GM12878 (cell line): Measurements from ENCODE around the gene BICRAL. TPM values are rescaled to one million over a fixed set of nuclear protein-coding genes. Genes with fewer than 3 reads are reported as not detected.

Experiments used
- ATAC-seq: fragments of 200-7000 bp; cut with Tn5 transposase; 3 replicates; pipeline ENCODE4 v1.9.1; 2020; ENCODE audit warnings: mild to moderate bottlenecking, moderate library complexity
- BruUV-seq: library from RNA; stranded (reverse); fragments of 400-500 nt; replicated peaks from 2 replicates; lab custom pipeline; 2021; lab: Mats Ljungman, UMichigan
- CTCF ChIA-PET: fragments of 300-600 bp; sonication (Branson Sonifier 250); formaldehyde crosslinking; extraction: SDS; loops from one replicate; lab custom pipeline; 2021; ENCODE audit warnings: inconsistent platforms; lab: Yijun Ruan, JAX
- POLR2A ChIA-PET: fragments of 350-600 bp; formaldehyde crosslinking; extraction: SDS; loops from one replicate; lab custom pipeline; 2021; ENCODE audit warnings: inconsistent platforms; lab: Charles Lee
- RAD21 ChIA-PET: fragments of 300-600 bp; sonication (Branson Sonifier 250); formaldehyde crosslinking; loops from one replicate; lab custom pipeline; 2023; ENCODE audit warnings: antibody characterized with exemption; ENCODE audit not compliant: unreplicated experiment; lab: Charles Lee
- SMC1A ChIA-PET: fragments of 300-600 bp; sonication (Branson Sonifier 250); formaldehyde crosslinking; loops from one replicate; lab custom pipeline; 2023; ENCODE audit not compliant: unreplicated experiment, uncharacterized antibody; lab: Charles Lee
- DNase-seq: peaks from one replicate; pipeline ENCODE4 v3.0.0-alpha.2; 2011; ENCODE audit warnings: low read depth, low spot score
- FAIRE-seq: peaks from 3 replicates; lab custom pipeline; 2011; peaks lifted over from hg19 to GRCh38; lab: Jason Lieb, UNC
- H2AFZ ChIP-seq: 2 replicates; pipeline ENCODE4 v1.6.0; 2011; ENCODE audit warnings: low read depth, low read length, control low read depth; ENCODE audit not compliant: control insufficient read depth
- H3K27ac ChIP-seq: 2 replicates; pipeline ENCODE4 v1.5.1; 2011; ENCODE audit warnings: control low read depth; ENCODE audit not compliant: control insufficient read depth, insufficient read depth
- H3K27me3 ChIP-seq, 2 experiments: replicated peaks in 1 of 2; 2 replicates each; pipeline versions ENCODE4 v1.6.0 to v1.6.1; 2011; ENCODE audit warnings: low read length in 1 of 2; ENCODE audit not compliant: control insufficient read depth in 2 of 2, insufficient read depth in 2 of 2
- H3K36me3 ChIP-seq, 2 experiments: 2 replicates each; pipeline ENCODE4 v1.5.1; 2011; ENCODE audit warnings: low read length in 1 of 2; ENCODE audit not compliant: control insufficient read depth in 2 of 2, insufficient read depth in 2 of 2
- H3K4me1 ChIP-seq: 2 replicates; pipeline ENCODE4 v1.6.1; 2011; ENCODE audit warnings: mild to moderate bottlenecking, low read length, moderate library complexity, mixed read lengths; ENCODE audit not compliant: control insufficient read depth, insufficient read depth
- H3K4me2 ChIP-seq: 2 replicates; pipeline ENCODE4 v1.6.0; 2011; ENCODE audit warnings: control low read depth; ENCODE audit not compliant: control insufficient read depth, insufficient read depth
- H3K4me3 ChIP-seq: fragments of 200-600 bp; sonication (generic); 2 replicates; pipeline ENCODE4 v1.5.1; 2016
- H3K79me2 ChIP-seq: 2 replicates; pipeline ENCODE4 v1.6.0; 2011; ENCODE audit warnings: low read length; ENCODE audit not compliant: control insufficient read depth, insufficient read depth
- H3K9ac ChIP-seq: 2 replicates; pipeline ENCODE4 v1.8.0; 2011; ENCODE audit warnings: low read length, control low read depth, mixed read lengths; ENCODE audit not compliant: control insufficient read depth, insufficient read depth
- H3K9me3 ChIP-seq: replicated peaks from 3 replicates; pipeline ENCODE4 v1.5.1; 2011; ENCODE audit warnings: mild to moderate bottlenecking, low read length; ENCODE audit not compliant: control insufficient read depth, insufficient read depth
- H4K20me1 ChIP-seq: 2 replicates; pipeline ENCODE4 v1.6.0; 2011; ENCODE audit not compliant: control insufficient read depth, insufficient read depth
- ATF7 ChIP-seq: fragments of 450-650 bp; IDR thresholded peaks from 2 replicates; pipeline ENCODE4 v1.6.1; 2016; ENCODE audit warnings: low read depth, mild to moderate bottlenecking
- CHD1 ChIP-seq: IDR thresholded peaks from 2 replicates; pipeline ENCODE4 v1.6.1; 2012; ENCODE audit warnings: low read depth, low read length, improper control_type of control experiment
- CREM ChIP-seq: IDR thresholded peaks from 2 replicates; pipeline ENCODE4 v1.6.1; 2014; ENCODE audit warnings: antibody characterized with exemption, low read depth
- GABPA ChIP-seq: IDR thresholded peaks from 2 replicates; pipeline ENCODE4 v1.6.1; 2014; ENCODE audit warnings: antibody characterized with exemption, low read depth, mild to moderate bottlenecking, inconsistent platforms
- HDAC6 ChIP-seq: fragments of 200-600 bp; sonication (generic); IDR thresholded peaks from one replicate; pipeline ENCODE4 v1.8.0; 2017; ENCODE audit warnings: antibody characterized with exemption; ENCODE audit not compliant: unreplicated experiment
- MAX ChIP-seq: IDR thresholded peaks from 2 replicates; pipeline ENCODE4 v1.6.1; 2012; ENCODE audit warnings: low read depth, low read length, improper control_type of control experiment
- NFYA ChIP-seq: IDR thresholded peaks from 2 replicates; pipeline ENCODE4 v1.6.1; 2011; ENCODE audit warnings: low read depth, mild to moderate bottlenecking, low read length, improper control_type of control experiment, borderline replicate concordance
- RUNX3 ChIP-seq: IDR thresholded peaks from 2 replicates; pipeline ENCODE4 v1.6.1; 2012; ENCODE audit warnings: low read length, inconsistent platforms
- SREBF2 ChIP-seq: IDR thresholded peaks from 2 replicates; pipeline ENCODE4 v1.6.1; 2012; ENCODE audit warnings: mild to moderate bottlenecking, low read length
- TAF1 ChIP-seq: IDR thresholded peaks from 2 replicates; pipeline ENCODE4 v1.6.1; 2011; ENCODE audit warnings: mild to moderate bottlenecking, low read depth, low read length, borderline replicate concordance
- YY1 ChIP-seq: IDR thresholded peaks from 2 replicates; pipeline ENCODE4 v1.6.1; 2011; ENCODE audit warnings: low read depth, mild to moderate bottlenecking, low read length
- ZNF274 ChIP-seq: IDR thresholded peaks from one replicate; pipeline ENCODE4 v1.8.0; 2011; ENCODE audit not compliant: insufficient read length, insufficient read depth
- ZNF384 ChIP-seq: IDR thresholded peaks from 2 replicates; pipeline ENCODE4 v1.6.1; 2012; ENCODE audit warnings: low read depth, mild to moderate bottlenecking, low read length, improper control_type of control experiment, borderline replicate concordance
- WGBS: methylation state at CpG from one replicate; pipeline ENCODE4 v1.1.6; 2016; ENCODE audit warnings: low lambda C conversion rate; ENCODE audit not compliant: insufficient replicate concordance, insufficient coverage; ENCODE audit errors: missing lambda C conversion rate; 5-methylcytosine and 5-hydroxymethylcytosine counted together
- in situ Hi-C: fragments of 300-500 bp; cut with MboI; formaldehyde crosslinking; loops from 9 replicates; pipeline ENCODE4 v1.14.3; 2018; ENCODE audit warnings: mixed read lengths
- intact Hi-C: fragments of 100-400 bp; cut with micrococcal nuclease; formaldehyde crosslinking; loops from one replicate; pipeline ENCODE4 v1.14.2; 2022; ENCODE audit not compliant: unreplicated experiment
- polyA plus RNA-seq, 11 experiments: library from polyadenylated mRNA; depleted of rRNA in 4 of 11; unstranded in 6 of 11; stranded (reverse) in 5 of 11; fragments of >200 nt; fragmentation: Nextera tagmentation in 4 of 11; fragmentation: Illumina TruSeq in 1 of 11; extraction: Ambion mirVana in 4 of 11; extraction: Trizol in 1 of 11; gene quantifications; 1 replicate in 1 of 11; 2 replicates in 10 of 11; pipeline versions ENCODE4 v1.2.1 to v1.2.3, GENCODE V29; 2011 to 2016; ENCODE audit warnings: inconsistent platforms in 2 of 11, missing spikeins in 2 of 11, low read depth in 1 of 11
- total RNA-seq, 4 experiments: library from RNA; depleted of rRNA in 3 of 4; stranded (reverse); fragments of >200 nt in 3 of 4; fragmentation: Illumina TruSeq in 1 of 4; extraction: Trizol in 1 of 4; gene quantifications; 2 replicates each; pipeline versions ENCODE4 v1.2.1 to v1.2.3, GENCODE V29; 2013 to 2021
- TF ChIP-seq, protein P1 (sequence below): fragments of 450-650 bp; formaldehyde crosslinking; IDR thresholded peaks from 2 replicates; pipeline ENCODE4 v1.4.0; 2020; ENCODE audit warnings: mild to moderate bottlenecking, moderate library complexity
- TF ChIP-seq, protein P2 (sequence below): IDR thresholded peaks from 2 replicates; pipeline ENCODE4 v1.6.1; 2012; ENCODE audit warnings: low read length, inconsistent platforms

Gene BICRAL
- total and polyA plus RNA-seq, 10 of the 15 experiments (the other 5 are each of a cell fraction or from before 2014, with no cell fraction given) = 1.9 to 16.6 (median 8.5) TPM

- intact Hi-C loops = loop anchor here (2.0 to 5.0 kb wide), 2 partner anchors 108 to 143 kb away; partner anchors contain the start of genes BICRAL and TBCC
- DNase-seq = no peak
- in situ Hi-C loops = no loop called here
- peaks cover 4% of the 10 kb centered on the region; the same call in 1 of the 2 replicates for H3K79me2 ChIP-seq
- 49% methylated on average over 4 of the region's 4 CpGs for WGBS
- H3K4me3 ChIP-seq = peak overlapping the region; percentile 85
- RAD21 ChIA-PET = no interaction called here
- H4K20me1 ChIP-seq = no peaks in the 10 kb centered on the region
- FAIRE-seq = no peak
- peak; percentile 12 for ATAC-seq
- SMC1A ChIA-PET = interaction anchor here (2.3 kb wide), 1 partner anchor 10 kb away, joined by 9 read pairs; the partner anchor contains the start of gene RPL7L1
- H3K4me2 ChIP-seq = peak overlapping the region; percentile 83
- CTCF ChIA-PET = no interaction called here
- peaks cover 7 to 10% of the 10 kb centered on the region in 2 experiments for H3K36me3 ChIP-seq
- peaks cover 15% of the 10 kb centered on the region for H3K4me1 ChIP-seq
- H2AFZ ChIP-seq = no peak overlapping the region
- POLR2A ChIA-PET = interaction anchor here (0.9 to 2.3 kb wide), 2 partner anchors 10 to 144 kb away, joined by 4 to 16 read pairs; partner anchors contain the start of genes RPL7L1 and TBCC
- peak overlapping the region; percentile 88 for H3K27ac ChIP-seq
- no peaks in the 10 kb centered on the region for H3K27me3 ChIP-seq
- H3K9ac ChIP-seq = peak overlapping the region; percentile 97
- no peaks in the 10 kb centered on the region for H3K9me3 ChIP-seq
- TF ChIP-seq CHD1 (no peak), ZNF384 (no peak), TAF1 (no peak), GABPA (no peak), NFYA (no peak), RUNX3 (no peak), SREBF2 (no peak), HDAC6 (no peak), YY1 (no peak), ZNF274 (no peak), CREM (no peak), ATF7 (no peak), MAX (no peak)
- TF ChIP-seq, protein P1, sequence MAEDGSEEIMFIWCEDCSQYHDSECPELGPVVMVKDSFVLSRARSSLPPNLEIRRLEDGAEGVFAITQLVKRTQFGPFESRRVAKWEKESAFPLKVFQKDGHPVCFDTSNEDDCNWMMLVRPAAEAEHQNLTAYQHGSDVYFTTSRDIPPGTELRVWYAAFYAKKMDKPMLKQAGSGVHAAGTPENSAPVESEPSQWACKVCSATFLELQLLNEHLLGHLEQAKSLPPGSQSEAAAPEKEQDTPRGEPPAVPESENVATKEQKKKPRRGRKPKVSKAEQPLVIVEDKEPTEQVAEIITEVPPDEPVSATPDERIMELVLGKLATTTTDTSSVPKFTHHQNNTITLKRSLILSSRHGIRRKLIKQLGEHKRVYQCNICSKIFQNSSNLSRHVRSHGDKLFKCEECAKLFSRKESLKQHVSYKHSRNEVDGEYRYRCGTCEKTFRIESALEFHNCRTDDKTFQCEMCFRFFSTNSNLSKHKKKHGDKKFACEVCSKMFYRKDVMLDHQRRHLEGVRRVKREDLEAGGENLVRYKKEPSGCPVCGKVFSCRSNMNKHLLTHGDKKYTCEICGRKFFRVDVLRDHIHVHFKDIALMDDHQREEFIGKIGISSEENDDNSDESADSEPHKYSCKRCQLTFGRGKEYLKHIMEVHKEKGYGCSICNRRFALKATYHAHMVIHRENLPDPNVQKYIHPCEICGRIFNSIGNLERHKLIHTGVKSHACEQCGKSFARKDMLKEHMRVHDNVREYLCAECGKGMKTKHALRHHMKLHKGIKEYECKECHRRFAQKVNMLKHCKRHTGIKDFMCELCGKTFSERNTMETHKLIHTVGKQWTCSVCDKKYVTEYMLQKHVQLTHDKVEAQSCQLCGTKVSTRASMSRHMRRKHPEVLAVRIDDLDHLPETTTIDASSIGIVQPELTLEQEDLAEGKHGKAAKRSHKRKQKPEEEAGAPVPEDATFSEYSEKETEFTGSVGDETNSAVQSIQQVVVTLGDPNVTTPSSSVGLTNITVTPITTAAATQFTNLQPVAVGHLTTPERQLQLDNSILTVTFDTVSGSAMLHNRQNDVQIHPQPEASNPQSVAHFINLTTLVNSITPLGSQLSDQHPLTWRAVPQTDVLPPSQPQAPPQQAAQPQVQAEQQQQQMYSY = no peak
- TF ChIP-seq, protein P2, sequence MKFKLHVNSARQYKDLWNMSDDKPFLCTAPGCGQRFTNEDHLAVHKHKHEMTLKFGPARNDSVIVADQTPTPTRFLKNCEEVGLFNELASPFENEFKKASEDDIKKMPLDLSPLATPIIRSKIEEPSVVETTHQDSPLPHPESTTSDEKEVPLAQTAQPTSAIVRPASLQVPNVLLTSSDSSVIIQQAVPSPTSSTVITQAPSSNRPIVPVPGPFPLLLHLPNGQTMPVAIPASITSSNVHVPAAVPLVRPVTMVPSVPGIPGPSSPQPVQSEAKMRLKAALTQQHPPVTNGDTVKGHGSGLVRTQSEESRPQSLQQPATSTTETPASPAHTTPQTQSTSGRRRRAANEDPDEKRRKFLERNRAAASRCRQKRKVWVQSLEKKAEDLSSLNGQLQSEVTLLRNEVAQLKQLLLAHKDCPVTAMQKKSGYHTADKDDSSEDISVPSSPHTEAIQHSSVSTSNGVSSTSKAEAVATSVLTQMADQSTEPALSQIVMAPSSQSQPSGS = no peak
- TF ChIP-seq, all 136 proteins: peak for 0
- no TSS peak for BruUV-seq
Measured at GRCh38 chr6:42889815-42890214, 108.0 kb downstream of the BICRAL start.
